BJ (cell line): ENCODE measurements around the gene GIPC3. TPM values are rescaled to one million over a fixed set of nuclear protein-coding genes. Genes with fewer than 3 reads are reported as not detected.

Experiments used
- CTCF ChIA-PET: fragments of 350-600 bp; formaldehyde crosslinking; extraction: SDS; loops from one replicate; lab custom pipeline; 2021; ENCODE audit warnings: antibody characterized with exemption, inconsistent platforms; lab: Yijun Ruan, JAX
- POLR2A ChIA-PET: fragments of 300-600 bp; sonication (Branson Sonifier 250); formaldehyde crosslinking; extraction: SDS; loops from one replicate; lab custom pipeline; 2021; ENCODE audit warnings: antibody characterized with exemption; lab: Charles Lee
- DNase-seq: peaks from one replicate; pipeline ENCODE4 v3.0.0-alpha.2; 2011; ENCODE audit warnings: low read depth
- H3K27me3 ChIP-seq: 2 replicates; pipeline ENCODE4 v1.6.0; 2011; ENCODE audit warnings: low read length; ENCODE audit not compliant: control insufficient read depth, insufficient read depth
- H3K36me3 ChIP-seq: 2 replicates; pipeline ENCODE4 v1.5.1; 2011; ENCODE audit warnings: low read length; ENCODE audit not compliant: control insufficient read depth, insufficient read depth
- H3K4me3 ChIP-seq: 2 replicates; pipeline ENCODE4 v1.5.1; 2011; ENCODE audit warnings: low read depth, mild to moderate bottlenecking, control low read depth, low read length
- polyA plus RNA-seq: library from polyadenylated mRNA; depleted of rRNA; stranded (reverse); fragments of >200 nt; gene quantifications from 2 replicates; pipeline ENCODE4 v1.2.3, GENCODE V29; 2011
- TF ChIP-seq, protein P1 (sequence below): IDR thresholded peaks from 2 replicates; pipeline ENCODE4 v1.5.1; 2011; ENCODE audit warnings: low read depth, mild to moderate bottlenecking, control low read depth, inconsistent platforms, low read length, moderate library complexity; ENCODE audit not compliant: insufficient read depth

Gene GIPC3
- polyA plus RNA-seq, 1 experiment, result 0.63 TPM

DNA sequence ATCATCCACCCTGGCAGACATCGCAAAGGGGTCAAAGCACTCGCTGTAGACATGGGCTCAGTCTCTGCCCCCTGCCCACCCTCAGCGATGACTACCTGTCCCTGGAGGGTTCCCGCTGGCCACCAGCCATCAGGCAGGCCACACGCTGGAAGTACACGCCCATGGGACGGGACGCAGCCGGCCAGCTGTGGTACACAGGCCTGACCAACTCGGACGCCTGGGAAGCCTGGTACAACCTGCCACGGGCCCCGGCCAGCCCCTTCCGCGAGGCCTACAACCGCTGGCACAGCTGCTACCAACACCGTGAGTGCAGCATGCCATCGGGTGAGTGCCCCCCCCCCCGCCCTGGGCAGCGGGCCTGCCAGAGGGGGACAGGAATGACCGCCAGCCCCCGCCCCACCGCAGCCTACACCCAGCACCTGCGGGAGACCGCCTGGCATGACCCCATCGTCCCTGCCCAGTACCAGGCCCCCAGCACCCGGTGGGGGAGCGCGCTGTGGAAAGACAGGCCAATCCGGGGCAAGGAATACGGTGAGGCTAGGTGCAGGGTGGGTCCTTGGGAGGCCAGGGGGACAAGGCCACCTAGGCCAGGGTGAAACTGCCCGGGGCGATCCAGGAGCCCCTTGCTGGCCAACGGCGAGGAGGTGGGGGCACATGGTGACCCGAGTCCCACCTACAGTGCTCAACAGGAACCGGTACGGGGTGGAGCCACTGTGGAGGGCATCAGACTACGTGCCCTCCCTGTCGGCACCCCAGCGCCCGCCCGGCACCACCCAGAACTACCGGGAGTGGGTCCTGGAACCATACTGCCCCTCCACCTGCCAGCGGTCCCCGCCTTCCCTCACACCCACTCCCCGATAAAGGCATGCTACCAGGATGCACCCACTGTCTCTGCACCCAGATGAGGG lies 41.9 kb upstream of the GIPC3 start:
- H3K36me3 ChIP-seq, result peaks cover 29% of the 10 kb centered on the region
- TF ChIP-seq, protein P1, sequence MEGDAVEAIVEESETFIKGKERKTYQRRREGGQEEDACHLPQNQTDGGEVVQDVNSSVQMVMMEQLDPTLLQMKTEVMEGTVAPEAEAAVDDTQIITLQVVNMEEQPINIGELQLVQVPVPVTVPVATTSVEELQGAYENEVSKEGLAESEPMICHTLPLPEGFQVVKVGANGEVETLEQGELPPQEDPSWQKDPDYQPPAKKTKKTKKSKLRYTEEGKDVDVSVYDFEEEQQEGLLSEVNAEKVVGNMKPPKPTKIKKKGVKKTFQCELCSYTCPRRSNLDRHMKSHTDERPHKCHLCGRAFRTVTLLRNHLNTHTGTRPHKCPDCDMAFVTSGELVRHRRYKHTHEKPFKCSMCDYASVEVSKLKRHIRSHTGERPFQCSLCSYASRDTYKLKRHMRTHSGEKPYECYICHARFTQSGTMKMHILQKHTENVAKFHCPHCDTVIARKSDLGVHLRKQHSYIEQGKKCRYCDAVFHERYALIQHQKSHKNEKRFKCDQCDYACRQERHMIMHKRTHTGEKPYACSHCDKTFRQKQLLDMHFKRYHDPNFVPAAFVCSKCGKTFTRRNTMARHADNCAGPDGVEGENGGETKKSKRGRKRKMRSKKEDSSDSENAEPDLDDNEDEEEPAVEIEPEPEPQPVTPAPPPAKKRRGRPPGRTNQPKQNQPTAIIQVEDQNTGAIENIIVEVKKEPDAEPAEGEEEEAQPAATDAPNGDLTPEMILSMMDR, result no peak
- no peak for DNase-seq
- no peaks in the 10 kb centered on the region for H3K27me3 ChIP-seq
- ChIA-PET CTCF (interaction anchor here (2.4 to 5.5 kb wide), 4 partner anchors 13 to 76 kb away, joined by 9 to 57 read pairs (median 17); partner anchors contain the start of gene MFSD12), POLR2A (no interaction called here)
- H3K4me3 ChIP-seq, result no peak overlapping the region

DNA sequence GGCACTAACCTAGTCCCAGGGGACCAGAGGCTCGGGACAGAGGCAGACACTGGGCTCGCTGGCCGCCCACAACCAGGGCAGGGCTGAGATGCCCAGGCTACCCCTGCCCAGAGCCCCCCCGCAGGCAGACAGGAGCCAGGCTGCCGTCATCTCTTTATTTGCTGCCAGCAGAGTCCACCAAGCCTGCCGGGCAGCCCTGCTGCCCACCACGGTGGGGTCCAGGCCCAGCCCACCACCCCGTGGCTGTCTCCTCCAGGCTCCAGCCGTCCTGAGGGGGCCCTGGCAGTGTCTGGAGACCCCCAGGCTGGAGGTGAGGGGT lies 41.3 kb upstream of the GIPC3 start:
- ChIA-PET POLR2A (no interaction called here), CTCF (interaction anchor here (0.5 to 5.5 kb wide), 6 partner anchors 12 to 217 kb away, joined by 3 to 57 read pairs (median 6); partner anchors contain the start of gene MFSD12)
- Histone ChIP-seq H3K27me3 (no peaks in the 10 kb centered on the region), H3K4me3 (no peak overlapping the region), H3K36me3 (peaks cover 27% of the 10 kb centered on the region)
- DNase-seq, result no peak
- TF ChIP-seq, protein P1, result no peak

DNA sequence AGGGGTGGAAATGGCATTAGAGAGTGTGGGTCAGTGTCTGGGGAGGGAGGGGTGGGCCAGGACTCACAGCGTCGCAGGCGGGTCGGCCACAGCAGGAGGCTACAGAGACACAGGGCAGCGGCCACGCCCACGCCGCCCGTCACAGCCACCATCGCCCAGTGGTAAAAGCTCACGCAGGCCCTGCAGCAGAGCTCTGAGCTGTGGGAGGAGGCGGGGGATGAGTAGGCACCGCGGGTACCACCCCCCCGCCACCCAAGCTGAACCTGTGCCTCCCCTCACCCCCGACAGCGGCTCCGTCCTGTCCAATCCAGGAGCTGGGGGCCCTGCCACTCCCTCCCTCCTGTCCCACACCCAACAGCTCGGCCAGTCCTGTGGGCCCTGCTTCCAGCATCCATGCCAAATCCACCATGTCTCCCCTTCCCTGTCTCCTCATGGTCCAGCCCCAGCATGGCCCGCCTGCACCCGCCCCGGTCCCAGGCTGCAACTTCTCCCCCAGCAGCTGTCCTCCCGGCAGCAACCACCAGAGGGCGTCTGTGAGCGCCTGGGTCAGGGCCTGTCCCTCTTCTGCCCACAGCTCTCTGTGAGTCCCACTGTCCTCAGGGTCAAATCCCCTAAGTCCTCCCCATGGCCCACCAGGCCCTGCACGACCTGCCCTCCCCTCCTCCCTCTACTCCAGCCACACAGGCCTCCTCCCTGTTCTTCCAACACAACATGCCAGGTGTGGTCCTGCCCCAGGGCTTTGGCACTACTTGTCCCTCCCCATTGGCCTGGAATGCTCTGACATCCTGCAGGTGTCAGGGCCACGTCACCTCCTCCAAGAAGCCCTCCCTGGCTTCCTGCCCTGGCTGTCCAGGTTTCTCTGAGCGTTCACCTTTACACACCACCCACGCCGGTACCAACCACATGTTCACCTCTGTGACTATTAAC lies 40.3 kb upstream of the GIPC3 start:
- Histone ChIP-seq H3K27me3 (no peaks in the 10 kb centered on the region), H3K4me3 (no peak overlapping the region), H3K36me3 (peaks cover 26% of the 10 kb centered on the region)
- CTCF ChIA-PET, result interaction anchor here (0.6 to 5.5 kb wide), 26 partner anchors 8 to 243 kb away, joined by 3 to 57 read pairs (median 4); partner anchors contain the start of genes MFSD12 and TJP3
- POLR2A ChIA-PET, result no interaction called here
- no peak for DNase-seq
- TF ChIP-seq, protein P1, result peak; percentile 98

DNA sequence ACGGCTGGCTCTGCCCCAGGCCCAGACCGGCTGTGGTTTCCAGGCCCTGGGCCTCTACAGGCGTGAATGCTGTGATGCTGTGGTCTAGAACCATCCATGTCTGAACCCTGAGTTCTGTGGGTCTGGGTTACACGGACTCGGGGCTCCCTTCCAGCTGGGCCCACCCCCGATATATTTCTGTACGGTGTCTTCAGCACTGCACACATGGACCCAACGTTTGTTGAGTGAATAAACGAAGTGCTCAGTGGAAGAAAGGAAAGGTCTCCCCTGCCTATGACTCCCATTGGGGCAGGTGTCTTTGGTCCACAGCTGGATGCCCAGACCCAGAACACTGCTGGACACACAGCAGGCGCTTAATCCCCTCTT lies 39.6 kb upstream of the GIPC3 start:
- H3K36me3 ChIP-seq, result peaks cover 26% of the 10 kb centered on the region
- no peaks in the 10 kb centered on the region for H3K27me3 ChIP-seq
- TF ChIP-seq, protein P1, result no peak
- ChIA-PET CTCF (interaction anchor here (0.7 to 5.5 kb wide), 23 partner anchors 9 to 244 kb away, joined by 3 to 57 read pairs (median 5); partner anchors contain the start of genes MFSD12 and TJP3), POLR2A (no interaction called here)
- no peak for DNase-seq
- no peak overlapping the region for H3K4me3 ChIP-seq

DNA sequence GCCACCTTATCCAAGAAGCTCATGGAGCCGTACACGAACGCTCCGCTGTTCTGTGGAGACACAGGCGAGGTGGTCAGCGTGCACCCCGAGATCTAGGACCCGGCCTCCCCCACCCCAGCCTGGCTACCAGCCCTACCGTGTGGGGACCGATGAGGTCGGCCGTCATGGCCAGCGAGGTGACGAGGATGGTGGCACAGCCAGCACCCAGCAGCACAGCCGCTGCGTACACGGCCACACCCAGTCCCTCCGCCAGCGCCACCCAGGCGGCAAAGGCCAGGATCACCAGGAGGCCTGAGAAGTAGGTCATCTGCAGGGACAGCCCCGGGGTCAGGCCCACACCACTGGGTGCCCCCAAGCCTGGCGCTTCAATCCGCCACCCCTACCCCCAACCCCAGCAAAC lies 39.2 kb upstream of the GIPC3 start:
- DNase-seq, result no peak
- Histone ChIP-seq H3K4me3 (no peak overlapping the region), H3K27me3 (no peaks in the 10 kb centered on the region), H3K36me3 (peaks cover 26% of the 10 kb centered on the region)
- TF ChIP-seq, protein P1, result no peak
- ChIA-PET POLR2A (no interaction called here), CTCF (interaction anchor here (0.6 to 5.5 kb wide), 13 partner anchors 9 to 217 kb away, joined by 3 to 57 read pairs (median 4); partner anchors contain the start of genes MFSD12 and TJP3)
